Measurements from ENCODE around the gene M1AP.
A peak's percentile ranks its signal among the peaks of the same experiment; 100 is the strongest.

Gene M1AP

DNA sequence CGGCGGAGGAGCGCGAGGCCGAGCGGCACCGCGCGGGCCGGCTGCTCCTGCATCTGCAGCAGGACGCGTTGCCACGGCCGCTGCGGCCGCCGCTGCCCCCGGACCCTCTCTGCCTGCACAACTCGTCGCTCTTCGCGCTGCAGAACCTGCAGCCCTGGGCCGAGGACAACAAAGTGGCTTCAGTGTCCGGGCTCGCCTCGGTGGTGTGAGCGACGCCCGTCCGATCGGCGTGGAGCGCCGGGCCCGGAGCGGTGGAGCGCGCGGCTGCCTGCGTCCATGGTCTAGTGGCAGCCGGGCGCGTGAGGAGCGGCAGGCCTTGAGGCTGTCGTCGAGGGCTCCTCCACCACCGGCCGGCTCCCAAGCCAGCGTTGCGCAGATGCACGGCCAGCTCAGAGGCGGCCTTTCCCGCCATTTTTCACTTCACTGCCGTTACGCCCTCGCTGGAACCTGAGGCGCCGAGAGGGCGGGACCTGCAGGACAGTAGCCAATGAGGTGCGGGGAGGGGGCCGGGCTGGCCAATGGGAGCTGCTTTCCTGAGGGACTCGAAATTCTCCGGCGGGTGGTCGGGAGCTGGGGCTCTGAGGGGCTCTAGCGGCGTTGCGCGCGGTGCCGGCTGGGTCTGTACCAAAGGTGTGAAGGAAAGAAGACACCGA is 132.0 kb downstream of the M1AP start:
- peak; percentile 67 for DNase-seq

DNA sequence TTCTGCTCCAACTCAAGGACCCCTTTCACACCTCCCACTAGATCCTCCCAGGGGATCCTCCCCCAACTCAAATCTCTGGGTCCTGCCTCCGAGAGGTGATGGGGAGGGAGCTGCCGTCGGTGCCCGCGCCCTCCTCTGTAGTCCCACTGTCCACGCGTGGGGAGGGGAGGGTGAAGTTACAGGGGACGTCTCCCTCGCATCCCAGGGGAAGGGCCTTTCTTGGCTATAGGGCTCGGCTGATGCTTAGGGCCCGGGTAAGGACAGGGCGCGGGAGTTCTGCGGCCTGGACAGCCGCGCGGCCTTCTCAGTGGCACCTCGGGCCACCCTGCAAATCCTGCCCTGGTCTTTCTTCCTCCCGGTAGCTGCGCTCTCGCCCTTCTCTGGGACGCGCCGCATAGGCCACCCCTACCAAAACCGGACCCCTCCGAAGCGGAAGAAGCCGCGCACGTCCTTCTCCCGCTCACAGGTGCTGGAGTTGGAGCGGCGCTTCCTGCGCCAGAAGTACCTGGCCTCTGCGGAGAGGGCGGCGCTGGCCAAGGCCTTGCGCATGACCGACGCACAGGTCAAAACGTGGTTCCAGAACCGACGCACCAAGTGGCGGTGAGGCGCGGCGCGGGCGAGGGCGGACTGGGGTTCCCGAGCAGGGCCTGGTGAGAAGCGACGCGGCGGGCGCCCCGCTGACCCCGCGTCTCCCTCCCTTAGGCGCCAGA is 132.7 kb downstream of the M1AP start:
- DNase-seq, result no peak

DNA sequence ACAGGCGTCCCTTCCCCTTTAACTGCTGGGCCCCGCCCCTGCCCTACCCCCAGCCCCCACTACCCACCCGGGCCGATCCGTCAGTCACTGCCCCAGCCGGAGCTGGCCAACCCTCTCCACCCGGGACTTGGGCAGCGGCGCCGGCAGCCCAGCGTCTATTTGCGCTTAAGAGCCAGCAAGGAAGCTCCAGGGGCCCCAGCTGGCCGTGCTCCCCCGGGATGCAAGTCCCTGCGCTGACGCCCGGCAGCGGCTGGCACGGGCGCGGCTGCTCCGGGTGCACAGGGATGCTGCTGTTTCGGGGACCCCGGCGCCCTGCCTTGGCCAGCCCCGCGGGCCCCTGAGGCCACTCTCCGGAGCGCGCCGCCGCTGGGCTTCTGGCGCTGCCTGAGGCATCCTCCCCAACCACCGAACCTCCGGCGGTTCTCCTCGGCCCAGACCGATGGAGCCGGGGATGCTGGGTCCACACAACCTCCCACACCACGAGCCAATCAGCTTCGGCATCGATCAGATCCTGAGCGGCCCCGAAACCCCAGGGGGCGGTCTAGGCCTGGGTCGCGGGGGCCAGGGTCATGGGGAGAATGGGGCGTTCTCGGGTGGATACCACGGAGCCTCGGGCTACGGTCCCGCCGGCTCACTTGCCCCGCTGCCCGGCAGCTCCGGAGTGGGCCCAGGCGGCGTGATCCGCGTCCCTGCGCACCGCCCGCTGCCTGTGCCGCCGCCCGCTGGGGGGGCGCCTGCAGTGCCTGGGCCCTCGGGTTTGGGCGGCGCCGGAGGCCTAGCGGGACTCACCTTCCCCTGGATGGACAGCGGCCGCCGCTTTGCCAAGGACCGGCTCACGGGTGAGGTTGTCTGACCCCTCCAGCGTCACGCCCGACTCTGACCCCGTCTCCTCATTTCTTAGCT is 133.5 kb downstream of the M1AP start, which contains the start of gene TLX2:
TSS of gene TLX2 (plus strand) at position 83 of the 903 bp plus-strand sequence. CDS start at position 440, 357 bp downstream.
- DNase-seq, result no peak

DNA sequence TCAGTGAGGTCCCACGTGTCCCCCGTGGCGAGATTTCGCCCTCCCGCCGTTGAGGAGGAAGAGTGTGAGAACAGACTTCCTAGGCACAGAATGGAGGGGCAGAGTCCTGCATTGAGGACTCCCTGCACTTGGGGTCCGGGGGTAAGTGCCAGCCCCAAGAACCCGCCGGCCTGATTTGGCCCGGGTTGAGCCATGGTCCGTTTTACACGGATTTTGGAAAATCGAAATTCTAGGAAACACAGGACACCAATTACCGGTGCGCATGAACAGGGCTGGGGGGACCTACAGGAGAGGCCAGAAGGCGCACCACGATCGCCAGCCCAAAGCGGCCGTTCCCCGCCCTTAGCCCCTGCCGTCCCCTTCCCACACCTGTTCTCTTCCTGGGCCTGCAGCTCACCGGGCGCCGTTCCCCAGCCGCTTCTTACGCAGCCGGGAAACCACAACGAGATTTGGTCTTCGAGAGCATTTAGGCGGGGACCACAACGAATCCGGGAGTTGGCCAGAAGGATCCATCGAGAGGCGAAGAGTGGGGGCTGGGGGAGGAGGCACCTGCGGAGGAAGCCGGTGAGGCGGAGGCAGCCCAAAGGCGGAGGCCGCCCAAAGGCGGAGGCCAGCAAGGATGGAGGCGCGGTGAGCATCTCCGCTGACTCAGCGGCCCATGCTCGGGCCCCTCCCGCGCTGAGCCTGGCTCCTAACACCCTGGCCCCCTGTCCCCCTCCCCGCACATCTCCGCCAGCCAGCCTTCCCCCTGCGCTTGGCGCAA is 134.3 kb downstream of the M1AP start:
- DNase-seq, result no peak

DNA sequence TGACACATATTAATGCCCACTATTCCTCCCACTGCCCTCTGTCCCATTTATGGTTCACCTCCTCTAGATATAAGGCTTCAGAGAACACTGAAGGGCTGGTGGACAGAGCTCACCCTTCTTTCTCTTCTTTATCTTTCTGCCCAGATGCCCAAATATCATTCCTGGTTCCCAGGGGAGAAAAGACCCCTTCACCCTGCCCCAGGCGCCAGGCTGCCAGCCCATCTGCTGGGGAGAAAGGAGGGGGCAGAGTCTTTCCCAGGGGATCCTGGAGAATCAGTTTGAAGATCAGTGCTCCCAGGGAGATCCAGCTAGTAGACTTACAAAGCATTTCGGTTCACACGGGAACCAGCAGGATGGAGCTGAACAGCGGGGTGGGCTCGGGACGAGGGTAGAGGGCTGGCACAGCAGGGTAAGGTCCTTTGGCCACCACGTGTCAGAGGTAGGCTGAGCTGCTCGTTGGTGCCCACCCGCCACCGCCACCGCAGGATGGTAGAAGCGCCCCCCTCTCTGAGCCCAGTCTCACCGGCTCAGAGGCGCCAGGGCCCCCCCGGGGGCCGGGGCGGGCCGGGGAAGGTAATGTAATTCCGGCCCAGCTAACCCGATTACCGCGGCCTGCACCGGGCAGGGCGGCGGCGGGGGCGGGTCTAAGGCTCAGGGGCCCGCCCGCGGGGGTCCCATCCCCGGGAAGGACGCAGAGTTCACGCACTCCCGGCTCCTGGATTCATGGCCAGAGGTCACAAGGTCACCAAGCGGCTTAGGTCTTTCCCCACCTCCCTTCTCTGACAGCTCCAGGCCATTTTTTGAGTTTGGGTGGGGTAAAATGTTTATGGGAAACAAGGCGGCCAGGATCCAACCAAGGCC is 135.2 kb downstream of the M1AP start:
- DNase-seq, result no peak

DNA sequence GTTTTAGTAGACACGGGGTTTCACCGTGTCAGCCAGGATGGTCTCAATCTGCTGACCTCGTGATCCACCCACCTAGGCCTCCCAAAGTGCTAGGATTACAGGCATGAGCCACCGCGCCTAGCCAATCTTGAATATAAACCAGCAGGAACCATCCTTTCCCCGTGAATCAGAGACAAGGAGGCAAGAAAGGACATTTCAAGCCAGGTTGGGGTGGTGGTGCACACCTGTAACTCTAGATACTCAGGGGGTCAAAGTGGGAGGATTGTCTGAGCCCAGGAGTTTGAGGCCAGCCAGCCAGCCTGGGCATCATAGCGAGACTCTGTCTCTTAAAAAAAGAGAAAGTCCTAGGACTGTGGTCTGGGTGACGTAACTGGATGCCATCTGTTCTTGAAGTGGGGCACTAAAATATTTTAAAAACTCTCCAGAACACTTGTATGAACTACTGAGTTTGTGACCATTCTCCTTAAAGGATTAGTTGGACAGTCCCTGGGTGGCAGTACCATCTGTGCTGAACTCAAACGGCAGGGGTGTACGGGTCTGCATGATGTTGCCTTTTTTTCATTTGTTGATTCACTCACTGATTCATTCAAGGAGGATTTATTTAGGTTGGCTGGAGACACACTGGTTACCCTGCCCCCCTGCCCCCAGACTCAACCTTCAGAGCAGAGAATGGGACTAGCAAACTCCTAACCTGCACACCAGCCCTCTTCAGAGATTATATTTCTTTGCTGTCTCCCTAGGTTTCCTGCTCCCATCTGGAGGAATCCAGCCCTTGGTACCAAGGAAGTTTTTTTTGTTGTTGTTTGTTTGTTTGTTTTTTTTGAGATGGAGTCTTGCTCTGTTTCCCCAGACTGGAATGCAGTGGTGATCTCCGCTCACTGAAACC is 136.8 kb downstream of the M1AP start:
- peak; percentile 47 for DNase-seq

DNA sequence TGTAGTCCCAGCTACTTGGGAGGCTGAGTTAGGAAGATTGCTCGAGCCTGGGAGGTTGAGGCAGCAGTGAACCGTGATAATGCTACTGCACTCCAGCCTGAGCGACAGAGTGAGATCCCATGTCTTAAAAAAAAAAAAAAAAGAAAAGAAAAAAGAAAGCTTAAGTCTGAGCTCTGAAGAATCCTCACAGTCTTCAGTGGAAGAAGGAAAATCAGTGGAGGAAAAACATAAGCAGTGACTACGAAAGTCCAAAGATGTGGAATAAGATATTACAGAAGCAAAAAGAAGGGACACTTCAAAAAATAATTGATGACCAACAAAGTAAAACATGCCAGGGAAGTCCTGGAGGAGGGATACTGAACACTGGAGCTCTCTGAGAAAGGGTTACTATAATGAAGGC is 137.9 kb downstream of the M1AP start:
- no peak for DNase-seq

DNA sequence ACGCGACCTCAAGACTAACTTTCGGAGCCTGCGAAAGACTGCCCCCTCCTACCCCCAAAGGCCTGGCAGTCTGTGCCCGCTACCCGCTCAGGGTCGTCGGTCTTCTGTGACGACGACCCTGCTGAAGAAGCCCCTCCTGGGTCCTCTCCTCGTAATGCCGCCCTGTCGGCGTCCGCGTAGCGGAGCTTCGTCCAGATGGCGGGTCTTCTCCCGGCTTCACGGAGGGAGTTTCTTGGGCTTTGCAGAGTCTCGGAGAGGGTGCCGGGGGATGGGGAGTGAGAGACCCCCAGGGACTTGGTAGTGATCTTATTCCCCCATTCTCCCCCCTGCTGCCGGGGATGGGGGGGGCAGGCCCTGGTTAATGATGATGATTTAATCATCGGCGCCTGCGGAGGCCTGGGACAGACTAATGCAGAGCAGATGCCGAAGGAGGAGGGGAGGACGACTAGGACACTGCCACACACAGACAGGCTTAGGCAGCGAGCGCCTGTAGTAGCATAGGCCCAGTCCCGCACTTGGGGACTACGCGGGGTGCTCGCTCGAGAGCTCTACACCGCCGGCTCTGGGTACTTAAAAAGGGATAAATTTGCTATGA is 140.1 kb downstream of the M1AP start:
- peak; percentile 94 for DNase-seq
